CD4-positive, CD25-positive, alpha-beta regulatory T cell (primary cell): ENCODE measurements around the gene DYNLT2. TPM values are rescaled to one million over a fixed set of nuclear protein-coding genes. Genes with fewer than 3 reads are reported as not detected.
A peak's percentile ranks its signal among the peaks of the same experiment; 100 is the strongest.

Experiments
- ATAC-seq, 2 donors: fragments of 150-1000 bp; cut with Tn5 transposase; one replicate each; pipeline ENCODE4 v1.10.0; 2021; ENCODE audit warnings: low read depth in 2 of 2, moderate number of reproducible peaks in 2 of 2, moderate library complexity in 1 of 2
- DNase-seq, 3 donors: peaks; one replicate each; pipeline versions ENCODE4 v3.0.0 to v3.0.0-alpha.2; 2012 to 2022; ENCODE audit warnings: mixed read lengths in 1 of 3
- H3K27ac ChIP-seq: one replicate; pipeline ENCODE4 v1.7.0; 2013; ENCODE audit warnings: mild to moderate bottlenecking, low read length; ENCODE audit not compliant: insufficient read depth, poor library complexity, severe bottlenecking
- H3K27me3 ChIP-seq: one replicate; pipeline ENCODE4 v1.7.0; 2013; ENCODE audit warnings: low read length; ENCODE audit not compliant: control insufficient read depth, insufficient read depth
- H3K36me3 ChIP-seq: one replicate; pipeline ENCODE4 v1.7.0; 2013; ENCODE audit warnings: mild to moderate bottlenecking, low read length, moderate library complexity; ENCODE audit not compliant: control insufficient read depth, insufficient read depth
- H3K4me1 ChIP-seq: 2 replicates; pipeline ENCODE4 v1.7.0; 2013; ENCODE audit warnings: mild to moderate bottlenecking, low read length; ENCODE audit not compliant: insufficient read depth, control insufficient read depth, poor library complexity, severe bottlenecking
- H3K4me3 ChIP-seq: one replicate; pipeline ENCODE4 v1.7.0; 2013; ENCODE audit warnings: low read depth, mild to moderate bottlenecking, low read length, moderate library complexity
- H3K9me3 ChIP-seq, 2 experiments: 1 replicate in 1 of 2; 2 replicates in 1 of 2; pipeline ENCODE4 v1.7.0; 2013; ENCODE audit warnings: low read length in 2 of 2, mild to moderate bottlenecking in 1 of 2, moderate library complexity in 1 of 2; ENCODE audit not compliant: control insufficient read depth in 2 of 2
- H3K27ac Mint-ChIP-seq, 3 donors: one replicate each; pipeline ENCODE4 v1.8.0; 2020 to 2022; ENCODE audit warnings: mild to moderate bottlenecking in 3 of 3, mixed read lengths in 3 of 3, moderate library complexity in 2 of 3
- H3K27me3 Mint-ChIP-seq: one replicate; pipeline ENCODE4 v1.8.0; 2022; ENCODE audit warnings: mild to moderate bottlenecking, mixed read lengths
- H3K36me3 Mint-ChIP-seq: one replicate; pipeline ENCODE4 v1.8.0; 2020; ENCODE audit warnings: mixed read lengths
- H3K4me1 Mint-ChIP-seq, 4 donors: one replicate each; pipeline ENCODE4 v1.8.0; 2020 to 2022; ENCODE audit warnings: mixed read lengths in 4 of 4, mild to moderate bottlenecking in 1 of 4
- H3K4me3 Mint-ChIP-seq, 4 donors: one replicate each; pipeline ENCODE4 v1.8.0; 2020 to 2022; ENCODE audit warnings: mild to moderate bottlenecking in 4 of 4, mixed read lengths in 4 of 4, moderate library complexity in 3 of 4
- H3K9me3 Mint-ChIP-seq, 7 donors: one replicate each; pipeline ENCODE4 v1.8.0; 2020 to 2022; ENCODE audit warnings: mixed read lengths in 7 of 7, mild to moderate bottlenecking in 3 of 7, moderate library complexity in 2 of 7
- polyA plus RNA-seq, 4 donors: library from polyadenylated mRNA; unstranded; fragments of 300-500 nt; fragmentation: Illumina TruSeq; gene quantifications; one replicate each; pipeline ENCODE4 v1.2.3, GENCODE V29; 2021
- total RNA-seq: library from RNA; stranded (reverse); gene quantifications from one replicate; pipeline ENCODE4 v1.2.3, GENCODE V29; 2022

The DYNLT2 gene
- total and polyA plus RNA-seq, 5 donors from 2014 or later, result 0.48 to 3.9 (median 1.1) TPM

GRCh38 chr6:169720207-169720855 lies 31.0 kb downstream of the DYNLT2 start:
- Mint-ChIP-seq H3K27me3 (peaks cover 4% of the 10 kb centered on the region), H3K27ac (peak overlapping the region; percentile 16 to 84 (median 53)), H3K9me3 (no peaks in the 10 kb centered on the region), H3K36me3 (peaks cover 9% of the 10 kb centered on the region), H3K4me3 (peak overlapping the region; percentile 15 to 60 (median 45)), H3K4me1 (peaks cover 27 to 58% (median 40%) of the 10 kb centered on the region in 4 donors)
- ATAC-seq (no peak), DNase-seq (peak in 1 of 3 donors; percentile 17)
- H3K4me3 ChIP-seq, result peak overlapping the region; percentile 48
- peak overlapping the region; percentile 55 for H3K27ac ChIP-seq
- peaks cover 24% of the 10 kb centered on the region for H3K36me3 ChIP-seq
- H3K9me3 ChIP-seq, result no peaks in the 10 kb centered on the region
- H3K4me1 ChIP-seq, result peaks cover 47% of the 10 kb centered on the region
- no peaks in the 10 kb centered on the region for H3K27me3 ChIP-seq

- Mint-ChIP-seq H3K4me1 (peaks cover 28 to 54% (median 38%) of the 10 kb centered on the region in 4 donors), H3K27ac (peak overlapping the region; percentile 8 to 62 (median 58))
- H3K4me1 ChIP-seq, result peaks cover 40% of the 10 kb centered on the region
Measured at GRCh38 chr6:169719117-169719516, 32.3 kb downstream of the DYNLT2 start.

GRCh38 chr6:169714595-169714994 lies 36.8 kb downstream of the DYNLT2 start:
- Histone ChIP-seq H3K4me1 (peaks cover 12% of the 10 kb centered on the region), H3K4me3 (no peak overlapping the region), H3K27me3 (no peaks in the 10 kb centered on the region), H3K9me3 (no peaks in the 10 kb centered on the region), H3K36me3 (peaks cover 69% of the 10 kb centered on the region), H3K27ac (no peak overlapping the region)
- Mint-ChIP-seq H3K4me3 (no peak overlapping the region), H3K4me1 (peaks cover 14 to 26% (median 18%) of the 10 kb centered on the region in 4 donors), H3K9me3 (no peaks in the 10 kb centered on the region), H3K27me3 (no peaks in the 10 kb centered on the region), H3K36me3 (peaks cover 35% of the 10 kb centered on the region), H3K27ac (no peak overlapping the region)
- ATAC-seq (no peak), DNase-seq (no peak)

More at GRCh38 chr6:169719117-169719516, 32.3 kb downstream of the DYNLT2 start:
- peak overlapping the region in 1 of 4 donors; percentile 46 for H3K4me3 Mint-ChIP-seq
- H3K36me3 Mint-ChIP-seq, result peaks cover 20% of the 10 kb centered on the region
- Histone ChIP-seq H3K27ac (no peak overlapping the region), H3K36me3 (peaks cover 36% of the 10 kb centered on the region), H3K9me3 (no peaks in the 10 kb centered on the region), H3K4me3 (peak overlapping the region; percentile 9), H3K27me3 (no peaks in the 10 kb centered on the region)
- ATAC-seq, result no peak
- no peaks in the 10 kb centered on the region for H3K9me3 Mint-ChIP-seq
- no peaks in the 10 kb centered on the region for H3K27me3 Mint-ChIP-seq
- no peak for DNase-seq

GRCh38 chr6:169714178-169714577 lies 37.2 kb downstream of the DYNLT2 start:
- no peak for DNase-seq
- H3K9me3 ChIP-seq, result no peaks in the 10 kb centered on the region
- H3K27me3 Mint-ChIP-seq, result no peaks in the 10 kb centered on the region
- no peak overlapping the region for H3K4me3 ChIP-seq
- H3K9me3 Mint-ChIP-seq, result no peaks in the 10 kb centered on the region
- ATAC-seq, result no peak
- no peaks in the 10 kb centered on the region for H3K27me3 ChIP-seq
- H3K27ac Mint-ChIP-seq, result no peak overlapping the region
- H3K27ac ChIP-seq, result no peak overlapping the region
- H3K4me3 Mint-ChIP-seq, result no peak overlapping the region
- H3K36me3 Mint-ChIP-seq, result peaks cover 35% of the 10 kb centered on the region
- H3K4me1 Mint-ChIP-seq, result peaks cover 10 to 22% (median 15%) of the 10 kb centered on the region in 4 donors
- peaks cover 10% of the 10 kb centered on the region for H3K4me1 ChIP-seq
- H3K36me3 ChIP-seq, result peaks cover 69% of the 10 kb centered on the region

- ATAC-seq, result no peak
- H3K36me3 ChIP-seq, result peaks cover 51% of the 10 kb centered on the region
- Mint-ChIP-seq H3K27me3 (no peaks in the 10 kb centered on the region), H3K27ac (no peak overlapping the region), H3K4me3 (no peak overlapping the region), H3K9me3 (no peaks in the 10 kb centered on the region), H3K4me1 (peaks cover 16 to 32% (median 27%) of the 10 kb centered on the region in 4 donors), H3K36me3 (peaks cover 32% of the 10 kb centered on the region)
- H3K4me3 ChIP-seq, result no peak overlapping the region
- no peak for DNase-seq
- no peaks in the 10 kb centered on the region for H3K27me3 ChIP-seq
- peak overlapping the region; percentile 47 for H3K27ac ChIP-seq
- no peaks in the 10 kb centered on the region for H3K9me3 ChIP-seq
- peaks cover 6% of the 10 kb centered on the region for H3K4me1 ChIP-seq
Measured at GRCh38 chr6:169710009-169710408, 41.4 kb downstream of the DYNLT2 start.

- H3K36me3 ChIP-seq, result peaks cover 50% of the 10 kb centered on the region
- H3K4me3 ChIP-seq, result no peak overlapping the region
- peaks cover 23 to 37% (median 30%) of the 10 kb centered on the region in 4 donors for H3K4me1 Mint-ChIP-seq
- H3K27me3 ChIP-seq, result no peaks in the 10 kb centered on the region
- H3K4me1 ChIP-seq, result peaks cover 13% of the 10 kb centered on the region
- no peaks in the 10 kb centered on the region for H3K27me3 Mint-ChIP-seq
- H3K9me3 ChIP-seq, result no peaks in the 10 kb centered on the region
- H3K36me3 Mint-ChIP-seq, result peaks cover 24% of the 10 kb centered on the region
- ATAC-seq (no peak), DNase-seq (no peak)
- H3K9me3 Mint-ChIP-seq, result no peaks in the 10 kb centered on the region
- no peak overlapping the region for H3K27ac Mint-ChIP-seq
- peak overlapping the region; percentile 47 for H3K27ac ChIP-seq
- H3K4me3 Mint-ChIP-seq, result no peak overlapping the region
Measured at GRCh38 chr6:169709293-169709692, 42.1 kb downstream of the DYNLT2 start.

GRCh38 chr6:169707772-169708171 lies 43.6 kb downstream of the DYNLT2 start:
- no peaks in the 10 kb centered on the region for H3K27me3 ChIP-seq
- Mint-ChIP-seq H3K36me3 (peaks cover 21% of the 10 kb centered on the region), H3K4me1 (peaks cover 37 to 52% (median 42%) of the 10 kb centered on the region in 4 donors), H3K9me3 (no peaks in the 10 kb centered on the region), H3K27ac (peak overlapping the region in 1 of 3 donors; percentile 39), H3K4me3 (no peak overlapping the region), H3K27me3 (no peaks in the 10 kb centered on the region)
- H3K27ac ChIP-seq, result peak overlapping the region; percentile 9
- DNase-seq (no peak), ATAC-seq (no peak)
- peaks cover 28% of the 10 kb centered on the region for H3K4me1 ChIP-seq
- peaks cover 45% of the 10 kb centered on the region for H3K36me3 ChIP-seq
- no peaks in the 10 kb centered on the region for H3K9me3 ChIP-seq
- no peak overlapping the region for H3K4me3 ChIP-seq

- peak overlapping the region; percentile 83 for H3K4me3 ChIP-seq
- peaks cover 43% of the 10 kb centered on the region for H3K4me1 ChIP-seq
- peaks cover 17% of the 10 kb centered on the region for H3K36me3 ChIP-seq
- H3K27ac ChIP-seq, result peak overlapping the region; percentile 98
- ATAC-seq (no peak), DNase-seq (no peak)
- H3K4me3 Mint-ChIP-seq, result peak overlapping the region; percentile 89 to 100 (median 94)
- no peaks in the 10 kb centered on the region for H3K27me3 ChIP-seq
- peaks cover 33 to 67% (median 51%) of the 10 kb centered on the region in 4 donors for H3K4me1 Mint-ChIP-seq
- peak overlapping the region; percentile 95 to 98 (median 95) for H3K27ac Mint-ChIP-seq
- no peaks in the 10 kb centered on the region for H3K9me3 ChIP-seq
- peaks cover 6% of the 10 kb centered on the region for H3K36me3 Mint-ChIP-seq
- H3K27me3 Mint-ChIP-seq, result no peaks in the 10 kb centered on the region
- no peaks in the 10 kb centered on the region for H3K9me3 Mint-ChIP-seq
Measured at GRCh38 chr6:169702840-169703246, 48.5 kb downstream of the DYNLT2 start.
